Stomach (tissue), 4 donors: ENCODE measurements around the gene WDR4.

Source experiments
- CTCF ChIP-seq, 7 experiments: fragments of 450-650 bp in 4 of 7; fragments of 200-600 bp in 3 of 7; sonication (generic) in 3 of 7; IDR thresholded peaks; one replicate each; pipeline ENCODE4 v1.5.1; 2016 to 2019; ENCODE audit warnings: antibody characterized with exemption in 7 of 7, control low read depth in 2 of 7, mild to moderate bottlenecking in 1 of 7
- EP300 ChIP-seq: sonication (generic); formaldehyde crosslinking; IDR thresholded peaks from one replicate; pipeline ENCODE4 v1.6.1; 2017; ENCODE audit warnings: antibody characterized with exemption
- POLR2A ChIP-seq, 4 donors: fragments of 450-650 bp; IDR thresholded peaks; one replicate each; pipeline ENCODE4 v1.6.1; 2016; ENCODE audit warnings: antibody characterized with exemption in 4 of 4, control low read depth in 2 of 4, mild to moderate bottlenecking in 1 of 4, moderate library complexity in 1 of 4
- POLR2AphosphoS5 ChIP-seq, 3 donors: sonication (generic); formaldehyde crosslinking; IDR thresholded peaks; one replicate each; pipeline ENCODE4 v1.6.1; 2016; ENCODE audit warnings: antibody characterized with exemption in 3 of 3

- TF ChIP-seq POLR2A (IDR thresholded peaks at IDR 0.05), result no peak
- TF ChIP-seq EP300, result no peak
- TF ChIP-seq CTCF (IDR thresholded peaks at IDR 0.05), result no peak
- no peak for TF ChIP-seq POLR2AphosphoS5 (IDR thresholded peaks at IDR 0.05)
Observed at GRCh38 chr21:42921927-42922326, 42.6 kb upstream of the WDR4 start.
